ENCODE measurements around the gene CSNK1A1.

- no peak for TF ChIP-seq POLR2A (IDR thresholded peaks at IDR 0.05; ENCODE audit: low read depth)
- TF ChIP-seq CTCF (IDR thresholded peaks at IDR 0.05) = no peak
- TF ChIP-seq EP300 (IDR thresholded peaks at IDR 0.05) = no peak
- no peak for TF ChIP-seq POLR2AphosphoS5 (IDR thresholded peaks at IDR 0.05)
Measured at GRCh38 chr5:149575131-149575530, 23.9 kb upstream of the CSNK1A1 start.

Measured in esophagus muscularis mucosa (tissue), 4 donors.